Measurements from ENCODE around the gene ROBO1.
"Not testable (repeated sequence)": the region's sequence is repeated elsewhere in the genome, so short reads cannot be mapped to it uniquely, and the experiment has no call there.

Gene ROBO1

DNA sequence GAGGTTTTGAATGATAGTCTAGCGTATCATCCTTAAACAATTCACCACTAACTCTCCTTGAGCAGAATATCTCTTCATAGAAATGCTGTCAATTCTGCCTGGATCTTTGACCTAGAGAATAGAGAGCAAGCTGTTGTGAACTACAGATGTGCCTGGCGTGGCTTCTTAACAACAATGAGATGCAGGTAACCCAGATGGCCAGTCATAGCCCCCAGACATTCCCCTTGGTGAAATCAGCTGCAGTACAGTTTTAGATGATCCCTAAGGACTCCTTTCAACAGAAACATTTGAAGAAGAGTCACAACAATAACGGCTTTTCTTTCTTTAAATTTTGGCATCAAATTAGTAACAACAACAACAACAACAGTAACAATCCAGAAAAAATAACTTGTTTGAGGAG, 1041.3 kb downstream of the ROBO1 start:
- Histone ChIP-seq H3K9me3 (replicated peaks; ENCODE audit: insufficient read depth, low read length) (no peaks in the 10 kb centered on the region), H3K4me2 (ENCODE audit: low read depth, low read length) (no peak overlapping the region), H3K27ac (ENCODE audit: low read length) (no peak overlapping the region), H3F3A (ENCODE audit: insufficient read depth, low read length) (no peaks in the 10 kb centered on the region), H3K27me3 (replicated peaks; ENCODE audit: insufficient read depth, low read length) (no peaks in the 10 kb centered on the region), H4K20me1 (ENCODE audit: insufficient read depth, low read length) (no peaks in the 10 kb centered on the region), H3K9me2 (replicated peaks; ENCODE audit: insufficient read depth, low read length) (no peaks in the 10 kb centered on the region), H3K9ac (ENCODE audit: low read length) (no peak overlapping the region), H3K79me2 (ENCODE audit: low read length) (no peaks in the 10 kb centered on the region), H3K36me3 (replicated peaks; ENCODE audit: insufficient read depth, low read length) (no peaks in the 10 kb centered on the region), H2AFZ (ENCODE audit: low read length) (no peak overlapping the region), H3K4me3 (ENCODE audit: low read length) (no peak overlapping the region), H3K4me1 (ENCODE audit: low read length) (no peaks in the 10 kb centered on the region)
- no peak for DNase-seq
- TF ChIP-seq, protein P1, sequence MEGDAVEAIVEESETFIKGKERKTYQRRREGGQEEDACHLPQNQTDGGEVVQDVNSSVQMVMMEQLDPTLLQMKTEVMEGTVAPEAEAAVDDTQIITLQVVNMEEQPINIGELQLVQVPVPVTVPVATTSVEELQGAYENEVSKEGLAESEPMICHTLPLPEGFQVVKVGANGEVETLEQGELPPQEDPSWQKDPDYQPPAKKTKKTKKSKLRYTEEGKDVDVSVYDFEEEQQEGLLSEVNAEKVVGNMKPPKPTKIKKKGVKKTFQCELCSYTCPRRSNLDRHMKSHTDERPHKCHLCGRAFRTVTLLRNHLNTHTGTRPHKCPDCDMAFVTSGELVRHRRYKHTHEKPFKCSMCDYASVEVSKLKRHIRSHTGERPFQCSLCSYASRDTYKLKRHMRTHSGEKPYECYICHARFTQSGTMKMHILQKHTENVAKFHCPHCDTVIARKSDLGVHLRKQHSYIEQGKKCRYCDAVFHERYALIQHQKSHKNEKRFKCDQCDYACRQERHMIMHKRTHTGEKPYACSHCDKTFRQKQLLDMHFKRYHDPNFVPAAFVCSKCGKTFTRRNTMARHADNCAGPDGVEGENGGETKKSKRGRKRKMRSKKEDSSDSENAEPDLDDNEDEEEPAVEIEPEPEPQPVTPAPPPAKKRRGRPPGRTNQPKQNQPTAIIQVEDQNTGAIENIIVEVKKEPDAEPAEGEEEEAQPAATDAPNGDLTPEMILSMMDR (IDR thresholded peaks at IDR 0.05; ENCODE audit: low read length) = no peak
- TF ChIP-seq EZH2phosphoT487 (IDR thresholded peaks at IDR 0.05; ENCODE audit: low read length) (no peak), EZH2 (optimal IDR thresholded peaks at IDR 0.05; ENCODE audit: low read depth, low read length) (no peak)

DNA sequence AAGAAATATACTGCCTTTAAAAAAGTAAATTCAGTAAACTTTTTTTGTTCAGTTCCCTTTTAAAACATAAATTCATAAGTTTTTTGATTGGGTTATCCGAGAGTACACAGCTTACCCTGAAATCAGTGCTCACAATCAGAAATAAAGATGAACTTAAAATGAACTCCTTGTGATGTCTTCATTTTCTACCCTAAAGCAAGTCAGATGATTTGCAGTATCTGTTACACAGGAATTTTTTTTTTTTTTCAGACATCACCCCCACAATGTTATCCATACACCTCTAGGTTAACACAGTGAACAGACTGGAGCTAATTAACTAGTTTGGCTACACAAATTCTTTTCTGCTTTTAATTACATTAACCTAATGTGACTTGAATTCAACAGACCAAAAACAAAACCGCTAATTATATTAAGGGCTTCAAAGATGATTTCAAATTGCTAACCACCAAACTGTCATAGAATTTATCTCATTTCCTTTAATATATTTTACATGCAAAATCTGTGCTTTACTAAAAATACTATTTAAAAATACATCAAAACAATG, 1042.0 kb downstream of the ROBO1 start:
- H2AFZ ChIP-seq (ENCODE audit: low read length) = no peak overlapping the region
- H3K9me2 ChIP-seq (replicated peaks; ENCODE audit: insufficient read depth, low read length) = no peaks in the 10 kb centered on the region
- no peaks in the 10 kb centered on the region for H3K4me1 ChIP-seq (ENCODE audit: low read length)
- H3K9me3 ChIP-seq (replicated peaks; ENCODE audit: insufficient read depth, low read length) = no peaks in the 10 kb centered on the region
- H3K4me3 ChIP-seq (ENCODE audit: low read length) = no peak overlapping the region
- no peak overlapping the region for H3K4me2 ChIP-seq (ENCODE audit: low read depth, low read length)
- H3K27ac ChIP-seq (ENCODE audit: low read length) = no peak overlapping the region
- no peak for DNase-seq
- TF ChIP-seq EZH2 (optimal IDR thresholded peaks at IDR 0.05; ENCODE audit: low read depth, low read length) (no peak), EZH2phosphoT487 (IDR thresholded peaks at IDR 0.05; ENCODE audit: low read length) (no peak)
- TF ChIP-seq, protein P1 (IDR thresholded peaks at IDR 0.05; ENCODE audit: low read length) = no peak
- no peak overlapping the region for H3K9ac ChIP-seq (ENCODE audit: low read length)
- H4K20me1 ChIP-seq (ENCODE audit: insufficient read depth, low read length) = no peaks in the 10 kb centered on the region
- no peaks in the 10 kb centered on the region for H3K36me3 ChIP-seq (replicated peaks; ENCODE audit: insufficient read depth, low read length)
- no peaks in the 10 kb centered on the region for H3K79me2 ChIP-seq (ENCODE audit: low read length)
- H3K27me3 ChIP-seq (replicated peaks; ENCODE audit: insufficient read depth, low read length) = no peaks in the 10 kb centered on the region
- no peaks in the 10 kb centered on the region for H3F3A ChIP-seq (ENCODE audit: insufficient read depth, low read length)

DNA sequence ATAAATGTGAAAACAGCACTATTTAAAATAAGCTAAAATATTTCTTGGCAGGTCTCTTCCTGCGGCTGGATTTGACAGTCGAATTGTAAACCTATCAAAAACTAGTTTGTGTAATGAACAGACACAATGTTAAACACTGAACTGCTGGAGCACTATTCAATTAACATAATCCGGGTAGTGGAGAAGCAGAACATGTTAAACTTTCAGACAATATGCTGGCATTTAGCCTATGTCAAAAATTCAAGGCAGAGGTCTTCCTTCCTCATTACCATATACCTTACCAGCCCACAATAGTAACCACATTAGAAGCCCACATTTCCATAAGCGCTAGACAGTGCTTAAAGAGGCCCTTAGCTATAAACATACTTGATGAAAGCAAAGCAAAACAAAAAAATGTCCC, 1042.9 kb downstream of the ROBO1 start:
- Histone ChIP-seq H3K9me2 (replicated peaks; ENCODE audit: insufficient read depth, low read length) (no peaks in the 10 kb centered on the region), H3K4me3 (ENCODE audit: low read length) (no peak overlapping the region), H3K9ac (ENCODE audit: low read length) (no peak overlapping the region), H4K20me1 (ENCODE audit: insufficient read depth, low read length) (no peaks in the 10 kb centered on the region), H2AFZ (ENCODE audit: low read length) (no peak overlapping the region), H3K4me2 (ENCODE audit: low read depth, low read length) (no peak overlapping the region), H3K9me3 (replicated peaks; ENCODE audit: insufficient read depth, low read length) (no peaks in the 10 kb centered on the region), H3K4me1 (ENCODE audit: low read length) (no peaks in the 10 kb centered on the region), H3F3A (ENCODE audit: insufficient read depth, low read length) (no peaks in the 10 kb centered on the region), H3K79me2 (ENCODE audit: low read length) (no peaks in the 10 kb centered on the region), H3K27me3 (replicated peaks; ENCODE audit: insufficient read depth, low read length) (no peaks in the 10 kb centered on the region), H3K36me3 (replicated peaks; ENCODE audit: insufficient read depth, low read length) (no peaks in the 10 kb centered on the region), H3K27ac (ENCODE audit: low read length) (no peak overlapping the region)
- TF ChIP-seq, protein P1 (IDR thresholded peaks at IDR 0.05; ENCODE audit: low read length) = no peak
- TF ChIP-seq EZH2phosphoT487 (IDR thresholded peaks at IDR 0.05; ENCODE audit: low read length) (no peak), EZH2 (optimal IDR thresholded peaks at IDR 0.05; ENCODE audit: low read depth, low read length) (no peak)
- DNase-seq = no peak

DNA sequence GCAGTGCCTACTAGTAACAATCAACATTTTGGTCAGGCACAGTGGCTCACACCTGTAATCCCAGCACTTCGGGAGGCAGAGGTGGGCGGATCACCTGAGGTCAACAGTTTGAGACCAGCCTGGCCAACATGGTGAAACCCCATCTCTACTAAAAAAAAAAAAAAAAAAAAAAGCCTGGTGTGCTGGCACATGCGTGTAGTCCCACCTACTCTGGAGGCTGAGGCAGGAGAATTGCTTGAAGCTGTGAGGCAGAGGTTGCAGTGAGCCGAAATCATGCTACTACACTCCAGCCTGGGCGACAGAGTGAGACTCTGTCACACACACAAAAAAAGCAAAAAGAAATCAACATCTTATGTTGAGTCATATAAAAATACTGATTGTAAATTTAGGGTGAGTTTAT, 1043.4 kb downstream of the ROBO1 start:
- H4K20me1 ChIP-seq (ENCODE audit: insufficient read depth, low read length); H3K9me3 ChIP-seq (replicated peaks; ENCODE audit: insufficient read depth, low read length): not testable (repeated sequence)

More for the DNA sequence above, 1043.4 kb downstream of the ROBO1 start:
- not testable (repeated sequence) for H3K9me2 ChIP-seq (replicated peaks; ENCODE audit: insufficient read depth, low read length); H3K27ac ChIP-seq (ENCODE audit: low read length); H3K9ac ChIP-seq (ENCODE audit: low read length); H3K4me2 ChIP-seq (ENCODE audit: low read depth, low read length); H3K27me3 ChIP-seq (replicated peaks; ENCODE audit: insufficient read depth, low read length); DNase-seq; H3K4me3 ChIP-seq (ENCODE audit: low read length); H2AFZ ChIP-seq (ENCODE audit: low read length); H3K4me1 ChIP-seq (ENCODE audit: low read length); H3K36me3 ChIP-seq (replicated peaks; ENCODE audit: insufficient read depth, low read length); H3F3A ChIP-seq (ENCODE audit: insufficient read depth, low read length); H3K79me2 ChIP-seq (ENCODE audit: low read length)

All from MM.1S (cell line).